HG03196 (cell line): ENCODE results near the gene MYO10.

Experiments used
- ATAC-seq: cut with Tn5 transposase; IDR thresholded peaks from one replicate; pipeline ENCODE4 v1.9.1; 2021; ENCODE audit not compliant: unreplicated experiment

The MYO10 gene

GRCh38 chr5:16918156-16918555 is 17.9 kb downstream of the MYO10 start:
- ATAC-seq = no peak

- no peak for ATAC-seq
These were observed 19.7 kb downstream of the MYO10 start for GRCh38 chr5:16916262-16916878.

GRCh38 chr5:16914584-16914983 is 21.5 kb downstream of the MYO10 start:
- no peak for ATAC-seq

- no peak for ATAC-seq
These were observed 22.0 kb downstream of the MYO10 start for GRCh38 chr5:16914108-16914435.

- no peak for ATAC-seq
These were observed 22.6 kb downstream of the MYO10 start for GRCh38 chr5:16913187-16914107.

- no peak for ATAC-seq
These were observed 24.0 kb downstream of the MYO10 start for GRCh38 chr5:16912080-16912479.

GRCh38 chr5:16909464-16909863 is 26.6 kb downstream of the MYO10 start:
- no peak for ATAC-seq

- no peak for ATAC-seq
These were observed 28.8 kb downstream of the MYO10 start for GRCh38 chr5:16907270-16907669.

- no peak for ATAC-seq
These were observed 29.8 kb downstream of the MYO10 start for GRCh38 chr5:16906255-16906654.

GRCh38 chr5:16903480-16904300 is 32.4 kb downstream of the MYO10 start:
- no peak for ATAC-seq

GRCh38 chr5:16902846-16903245 is 33.2 kb downstream of the MYO10 start:
- no peak for ATAC-seq

GRCh38 chr5:16901021-16901644 is 35.0 kb downstream of the MYO10 start:
- no peak for ATAC-seq

GRCh38 chr5:16899171-16899570 is 36.9 kb downstream of the MYO10 start:
- no peak for ATAC-seq

- ATAC-seq = no peak
These were observed 38.3 kb downstream of the MYO10 start for GRCh38 chr5:16897800-16898199.

GRCh38 chr5:16897284-16897704 is 38.8 kb downstream of the MYO10 start:
- ATAC-seq = no peak

GRCh38 chr5:16896767-16897166 is 39.3 kb downstream of the MYO10 start:
- no peak for ATAC-seq

GRCh38 chr5:16894236-16895057 is 41.6 kb downstream of the MYO10 start:
- no peak for ATAC-seq

GRCh38 chr5:16891033-16891432 is 45.1 kb downstream of the MYO10 start:
- ATAC-seq = no peak

- ATAC-seq = no peak
These were observed 46.0 kb downstream of the MYO10 start for GRCh38 chr5:16889972-16890519.
